GM18502 (cell line): ENCODE data around the gene TMEM147.
A peak's percentile ranks its signal among the peaks of the same experiment; 100 is the strongest.

Source experiments
- ATAC-seq: cut with Tn5 transposase; IDR thresholded peaks from one replicate; pipeline ENCODE4 v1.9.1; 2021; ENCODE audit warnings: mild to moderate bottlenecking; ENCODE audit not compliant: unreplicated experiment, poor library complexity

TMEM147 gene, protein sequence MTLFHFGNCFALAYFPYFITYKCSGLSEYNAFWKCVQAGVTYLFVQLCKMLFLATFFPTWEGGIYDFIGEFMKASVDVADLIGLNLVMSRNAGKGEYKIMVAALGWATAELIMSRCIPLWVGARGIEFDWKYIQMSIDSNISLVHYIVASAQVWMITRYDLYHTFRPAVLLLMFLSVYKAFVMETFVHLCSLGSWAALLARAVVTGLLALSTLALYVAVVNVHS

DNA sequence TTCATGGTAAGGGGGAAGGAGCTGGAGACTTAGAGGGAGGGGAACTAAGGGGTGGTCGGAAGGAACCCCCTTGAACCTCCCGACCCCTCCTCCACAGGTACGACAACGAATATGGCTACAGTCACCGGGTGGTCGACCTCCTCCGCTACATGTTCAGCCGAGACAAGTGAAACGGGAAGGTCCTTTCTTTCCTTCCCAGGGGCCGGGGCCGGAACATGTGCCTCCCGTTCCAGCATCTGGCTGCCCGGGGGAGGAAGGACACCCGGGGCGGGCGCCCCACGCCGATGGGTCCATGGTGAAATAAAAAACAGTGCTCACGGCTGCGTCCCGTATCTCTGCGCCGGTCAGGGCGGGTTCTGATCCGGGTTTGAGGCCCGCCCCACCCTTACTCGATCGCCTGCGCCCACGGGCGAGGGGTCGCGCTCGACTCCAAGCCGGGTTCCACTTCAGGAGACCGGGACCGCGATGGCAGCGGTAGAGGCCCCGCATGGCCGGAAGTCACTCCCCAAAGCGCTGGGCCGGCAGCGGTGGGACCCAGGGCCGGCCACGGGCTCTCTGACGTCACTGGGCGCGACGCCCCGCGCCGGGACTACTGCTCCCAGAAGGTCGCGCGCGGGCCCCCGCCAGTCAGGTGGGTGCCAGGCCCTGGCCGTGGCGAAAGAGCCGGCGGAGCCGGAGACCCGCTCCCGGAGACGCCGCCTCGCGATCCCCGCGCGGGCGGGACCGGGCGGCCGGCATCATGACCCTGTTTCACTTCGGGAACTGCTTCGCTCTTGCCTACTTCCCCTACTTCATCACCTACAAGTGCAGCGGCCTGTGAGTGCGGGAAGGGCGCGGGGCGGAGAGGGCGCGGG, at the start of gene TMEM147:
TMEM147 (plus strand) TSS at position 626 of the 854 bp plus-strand sequence; CDS start at position 740, 114 bp downstream.
- ATAC-seq, result peak; percentile 87

- ATAC-seq, result no peak
These were observed 48.0 kb upstream of the TMEM147 start for GRCh38 chr19:35497406-35497805.

DNA sequence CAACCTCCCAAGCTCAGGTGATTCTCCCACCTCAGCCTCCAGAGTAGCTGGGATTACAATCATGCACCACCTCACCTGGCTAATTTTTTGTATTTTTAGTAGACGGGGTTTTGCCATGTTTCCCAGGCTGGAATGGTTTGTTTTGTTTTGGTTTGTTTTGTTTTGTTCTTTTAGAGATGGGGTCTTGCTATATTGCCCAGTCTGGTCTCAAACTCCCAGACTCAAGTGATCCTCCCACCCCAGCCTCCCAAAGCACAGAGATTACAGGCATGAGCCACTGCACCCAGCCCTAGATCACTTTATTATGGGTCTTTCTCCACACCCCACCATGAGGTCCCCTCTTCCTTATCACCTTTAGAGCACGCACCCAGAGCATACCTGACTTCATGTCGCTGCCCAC, 47.2 kb upstream of the TMEM147 start:
- ATAC-seq, result no peak

DNA sequence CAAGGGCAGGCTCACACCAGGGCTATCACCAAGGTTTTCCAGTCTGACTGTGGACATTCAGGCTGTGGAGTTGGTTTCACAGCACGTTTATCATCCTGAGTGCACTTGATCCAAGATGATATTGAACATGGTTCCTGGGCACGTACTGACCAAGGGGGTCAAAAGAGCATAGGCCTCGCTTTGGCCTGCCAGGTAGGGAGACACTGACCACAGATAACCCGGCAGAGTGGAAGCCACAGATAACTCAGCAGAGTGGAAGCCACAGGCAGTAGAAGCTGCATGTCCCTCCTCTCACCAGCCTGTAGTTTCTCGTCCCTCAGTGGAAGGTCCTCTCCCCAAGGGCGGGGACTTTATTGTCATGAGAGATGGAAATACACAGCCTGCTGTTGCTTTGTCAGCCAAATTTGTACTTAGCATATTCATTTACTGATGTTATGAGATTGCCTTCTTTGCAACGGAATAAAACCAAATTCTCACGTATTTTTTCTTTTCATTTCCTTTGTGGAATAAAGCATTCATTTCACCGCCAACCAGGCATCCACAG, 46.4 kb upstream of the TMEM147 start:
- ATAC-seq, result no peak

DNA sequence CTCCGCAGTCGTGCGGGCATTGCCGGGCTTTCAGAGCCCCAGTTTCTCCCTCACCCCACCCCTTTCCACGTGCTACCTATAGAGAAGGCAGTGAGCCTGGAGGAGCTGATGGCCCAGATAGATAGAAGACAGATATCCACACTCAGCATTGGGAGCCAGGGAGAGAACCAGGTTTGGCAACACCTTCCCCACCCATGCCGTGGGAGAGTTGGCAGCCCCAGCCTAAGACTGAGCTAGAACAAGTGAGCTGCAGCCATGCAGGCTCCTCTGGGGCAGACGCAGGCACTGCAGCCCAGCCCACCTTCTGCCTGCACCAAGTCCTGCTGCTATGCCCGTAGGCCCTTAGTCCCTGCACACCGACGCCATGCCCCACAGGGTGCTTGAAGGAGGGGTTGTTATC, 44.8 kb upstream of the TMEM147 start:
- no peak for ATAC-seq

GRCh38 chr19:35501684-35502083, 43.7 kb upstream of the TMEM147 start:
- no peak for ATAC-seq

DNA sequence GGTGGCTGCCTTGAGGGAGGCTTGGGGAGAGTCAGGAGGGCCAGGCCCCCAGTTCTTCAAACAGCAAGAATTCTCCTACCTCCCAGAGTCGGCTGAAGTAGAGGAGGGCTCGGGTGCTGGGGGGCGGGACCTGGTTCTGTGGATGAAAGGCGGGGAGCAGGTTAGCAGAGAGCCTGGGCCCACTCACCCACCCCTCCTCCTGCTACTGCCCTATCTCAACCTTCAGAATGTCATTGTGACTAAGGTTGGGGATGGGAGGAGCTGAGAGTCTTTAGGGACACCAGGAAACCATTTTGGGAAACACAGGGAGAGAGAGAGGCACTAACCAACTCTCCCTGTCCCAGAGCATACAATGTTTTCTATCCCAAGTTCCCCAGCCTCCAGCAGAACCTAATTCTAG, 42.7 kb upstream of the TMEM147 start:
- ATAC-seq, result no peak

- ATAC-seq, result no peak
These were observed 39.4 kb upstream of the TMEM147 start for GRCh38 chr19:35506011-35506410.

DNA sequence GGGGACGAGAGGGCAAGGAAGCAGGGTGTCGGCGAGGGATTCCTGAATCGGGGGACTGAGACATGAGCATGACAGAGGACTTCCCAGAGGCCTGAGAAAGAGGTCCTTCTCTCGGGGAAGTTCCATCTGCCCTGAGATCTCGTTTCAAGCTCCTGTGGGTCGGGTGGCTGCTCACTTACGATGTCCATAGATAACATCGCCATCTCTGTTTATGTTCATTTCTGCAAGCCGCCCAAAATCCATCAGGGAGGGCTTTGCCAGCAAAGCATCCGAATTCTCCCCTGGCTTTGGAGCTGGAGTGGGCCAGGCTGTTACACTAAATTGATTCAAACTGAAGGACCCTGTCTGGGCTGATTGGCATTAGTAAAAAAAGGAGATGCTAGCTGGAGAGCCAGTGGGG, 37.9 kb upstream of the TMEM147 start:
- no peak for ATAC-seq

GRCh38 chr19:35508129-35508528, 37.3 kb upstream of the TMEM147 start:
- ATAC-seq, result no peak

DNA sequence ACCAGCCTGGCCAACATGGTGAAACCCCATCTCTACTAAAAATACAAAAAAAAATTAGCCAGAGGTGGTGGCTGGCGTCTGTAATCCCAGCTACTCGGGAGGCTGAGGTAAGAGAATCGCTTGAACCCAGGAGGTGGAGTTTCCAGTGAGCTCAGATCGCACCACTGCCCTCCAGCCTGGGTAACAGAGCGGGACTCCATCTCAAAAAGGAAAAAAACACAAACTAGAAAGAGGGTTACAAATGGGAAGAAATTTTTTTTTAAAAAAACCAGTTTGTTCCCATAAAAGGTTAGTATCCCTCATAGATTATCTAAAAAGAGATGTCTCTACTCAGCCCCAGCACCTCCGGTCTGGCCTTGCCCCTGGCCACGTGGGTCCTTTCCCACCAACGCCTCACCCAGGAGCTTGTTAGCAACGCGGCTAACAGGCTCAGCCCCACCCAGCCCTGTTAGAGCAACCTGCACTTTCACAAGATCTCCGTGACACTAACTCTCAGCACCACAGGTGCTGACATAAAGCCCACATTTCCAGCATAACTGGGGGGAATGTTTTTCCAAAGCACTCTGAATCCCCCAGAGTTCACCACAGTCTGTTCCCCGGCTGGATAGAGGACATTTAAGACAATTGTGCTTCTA, 36.3 kb upstream of the TMEM147 start:
- no peak for ATAC-seq

DNA sequence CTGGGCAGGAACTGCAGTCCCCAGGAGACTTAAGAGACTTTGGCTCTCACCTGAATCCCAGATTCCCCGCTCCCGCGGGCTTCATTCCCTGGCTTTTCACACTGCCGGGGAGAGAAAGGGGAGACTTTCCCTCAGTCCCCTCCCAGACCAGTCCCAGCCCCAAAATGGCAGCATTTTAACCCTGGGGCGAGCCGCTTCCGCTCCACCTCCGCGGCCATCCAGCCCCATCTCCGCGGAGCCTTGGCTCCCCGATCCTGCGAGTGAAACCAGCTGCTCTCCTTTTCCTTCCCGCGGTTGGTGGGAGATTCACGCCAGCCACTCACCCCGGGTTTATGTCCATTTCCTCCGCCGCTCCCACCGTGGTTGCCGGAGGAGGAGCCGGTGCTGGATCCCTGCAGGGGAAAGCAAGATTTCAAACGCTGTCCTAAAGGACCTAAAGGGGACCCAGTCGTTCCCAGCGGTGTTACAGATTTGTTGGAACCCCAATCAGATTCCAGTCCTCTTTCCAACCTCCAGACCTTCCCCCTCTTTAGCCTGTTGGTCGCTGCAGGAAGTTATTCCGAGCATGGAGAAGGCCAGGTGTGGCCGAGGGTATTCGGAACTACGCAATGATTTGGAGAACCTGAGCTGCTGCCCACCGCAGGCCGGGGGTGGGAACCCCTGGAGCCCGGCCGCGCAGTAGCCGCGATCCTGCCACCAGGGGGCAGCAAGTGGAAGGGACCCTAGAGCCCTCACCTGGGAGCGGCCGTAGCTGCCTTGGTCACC, 35.4 kb upstream of the TMEM147 start:
- peak; percentile 56 for ATAC-seq

GRCh38 chr19:35510626-35510964, 34.8 kb upstream of the TMEM147 start:
- ATAC-seq, result no peak

GRCh38 chr19:35511337-35511736, 34.1 kb upstream of the TMEM147 start:
- no peak for ATAC-seq

GRCh38 chr19:35512831-35513627, 32.4 kb upstream of the TMEM147 start:
- ATAC-seq, result no peak

GRCh38 chr19:35513628-35514281, 31.7 kb upstream of the TMEM147 start, which contains the start of gene DMKN:
Gene DMKN (minus strand): TSS chr19:35513649. CDS start chr19:35513475, 174 bp downstream.
- no peak for ATAC-seq

DNA sequence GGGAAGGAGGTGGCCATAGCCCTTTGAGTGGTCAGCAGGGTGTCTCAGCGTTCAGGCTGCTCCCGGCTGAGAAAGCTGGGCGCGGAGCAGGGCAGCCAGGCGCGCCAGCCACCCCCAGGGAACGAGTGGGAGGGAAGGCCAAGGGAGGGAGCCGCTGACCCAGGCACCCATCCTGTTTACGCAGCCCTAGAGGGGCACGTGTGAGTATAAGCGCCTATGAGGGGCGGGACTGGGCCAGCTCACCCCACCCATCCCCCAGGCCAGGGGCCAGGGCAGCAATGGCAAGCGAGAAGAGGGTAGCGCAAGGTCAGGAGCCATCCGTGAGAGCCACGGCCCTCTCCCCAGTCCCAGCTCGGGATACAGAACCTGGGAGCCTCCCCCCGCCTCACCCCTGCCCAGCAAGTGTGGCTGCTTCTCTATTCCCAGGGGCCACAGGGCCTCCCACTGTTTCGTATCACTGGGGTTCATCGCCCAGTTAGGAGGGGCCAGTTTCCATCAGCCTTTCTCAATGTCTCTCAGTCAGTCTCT, 31.1 kb upstream of the TMEM147 start:
- no peak for ATAC-seq

GRCh38 chr19:35516310-35516709, 29.1 kb upstream of the TMEM147 start:
- ATAC-seq, result no peak

- no peak for ATAC-seq
These were observed 28.1 kb upstream of the TMEM147 start for GRCh38 chr19:35517342-35517741.
